DND-41 (cell line): ENCODE measurements around the gene ATPAF1.

ENCODE experiments used
- CTCF ChIP-seq: IDR thresholded peaks from 2 replicates; pipeline ENCODE4 v1.5.1; 2012; ENCODE audit warnings: borderline replicate concordance, low read length, moderate library complexity, mild to moderate bottlenecking; ENCODE audit not compliant: poor library complexity, severe bottlenecking; ENCODE audit errors: extremely low read depth
- EZH2 ChIP-seq: IDR thresholded peaks from 3 replicates; pipeline ENCODE4 v1.6.1; 2012; ENCODE audit warnings: borderline replicate concordance, low read depth, mild to moderate bottlenecking, moderate library complexity, low read length, inconsistent platforms; ENCODE audit not compliant: severe bottlenecking

- TF ChIP-seq CTCF, result no peak
- no peak for TF ChIP-seq EZH2
Observed at GRCh38 chr1:46611691-46612221, 56.4 kb downstream of the ATPAF1 start.
